Measurements from ENCODE around the gene NUP98.

Gene NUP98

DNA sequence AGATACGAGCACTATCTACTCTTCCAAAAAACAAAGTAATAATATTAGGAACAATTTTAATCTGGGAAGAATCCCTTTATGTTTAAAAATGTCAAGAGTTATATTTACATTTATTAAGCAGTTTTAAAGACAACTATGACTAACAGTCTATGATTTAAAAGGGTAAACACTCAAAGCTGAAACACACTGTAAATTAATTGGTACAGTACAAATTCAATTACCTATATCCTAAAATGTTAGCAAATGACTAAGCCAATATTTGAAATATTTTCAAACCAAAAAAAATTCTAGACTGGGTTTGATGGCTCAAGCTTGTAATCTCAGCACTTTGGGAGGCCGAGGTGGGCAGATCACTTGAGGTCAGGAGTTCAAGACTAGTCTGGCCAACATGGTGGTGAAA, 90.2 kb downstream of the NUP98 start:
- H3K4me3 ChIP-seq (ENCODE audit: low read depth, low read length): no peak overlapping the region
- no peak for DNase-seq (ENCODE audit: low read depth)
- TF ChIP-seq, protein P1, sequence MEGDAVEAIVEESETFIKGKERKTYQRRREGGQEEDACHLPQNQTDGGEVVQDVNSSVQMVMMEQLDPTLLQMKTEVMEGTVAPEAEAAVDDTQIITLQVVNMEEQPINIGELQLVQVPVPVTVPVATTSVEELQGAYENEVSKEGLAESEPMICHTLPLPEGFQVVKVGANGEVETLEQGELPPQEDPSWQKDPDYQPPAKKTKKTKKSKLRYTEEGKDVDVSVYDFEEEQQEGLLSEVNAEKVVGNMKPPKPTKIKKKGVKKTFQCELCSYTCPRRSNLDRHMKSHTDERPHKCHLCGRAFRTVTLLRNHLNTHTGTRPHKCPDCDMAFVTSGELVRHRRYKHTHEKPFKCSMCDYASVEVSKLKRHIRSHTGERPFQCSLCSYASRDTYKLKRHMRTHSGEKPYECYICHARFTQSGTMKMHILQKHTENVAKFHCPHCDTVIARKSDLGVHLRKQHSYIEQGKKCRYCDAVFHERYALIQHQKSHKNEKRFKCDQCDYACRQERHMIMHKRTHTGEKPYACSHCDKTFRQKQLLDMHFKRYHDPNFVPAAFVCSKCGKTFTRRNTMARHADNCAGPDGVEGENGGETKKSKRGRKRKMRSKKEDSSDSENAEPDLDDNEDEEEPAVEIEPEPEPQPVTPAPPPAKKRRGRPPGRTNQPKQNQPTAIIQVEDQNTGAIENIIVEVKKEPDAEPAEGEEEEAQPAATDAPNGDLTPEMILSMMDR (IDR thresholded peaks at IDR 0.05; ENCODE audit: control insufficient read depth, extremely low read depth, insufficient read depth): no peak

DNA sequence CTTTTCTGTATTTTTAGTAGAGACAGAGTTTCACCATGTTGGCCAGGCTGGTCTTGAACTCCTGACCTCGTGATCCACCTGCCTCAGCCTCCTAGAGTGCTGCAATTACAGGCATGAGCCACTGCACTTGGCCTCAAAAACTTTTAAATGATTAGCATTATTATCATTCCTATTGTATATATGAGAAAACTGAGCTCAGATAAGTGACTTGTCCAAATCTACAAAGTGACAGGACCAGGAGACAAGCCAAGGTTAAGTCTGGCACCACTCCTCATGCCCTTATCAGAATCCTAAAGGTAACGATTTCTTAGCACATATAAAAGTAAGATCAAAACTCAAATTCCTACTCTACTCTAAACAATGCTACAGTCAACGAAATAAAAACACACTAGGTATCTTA, 94.0 kb downstream of the NUP98 start:
- no peak for DNase-seq (ENCODE audit: low read depth)
- no peak overlapping the region for H3K4me3 ChIP-seq (ENCODE audit: low read depth, low read length)
- TF ChIP-seq, protein P1 (IDR thresholded peaks at IDR 0.05; ENCODE audit: control insufficient read depth, extremely low read depth, insufficient read depth): no peak

DNA sequence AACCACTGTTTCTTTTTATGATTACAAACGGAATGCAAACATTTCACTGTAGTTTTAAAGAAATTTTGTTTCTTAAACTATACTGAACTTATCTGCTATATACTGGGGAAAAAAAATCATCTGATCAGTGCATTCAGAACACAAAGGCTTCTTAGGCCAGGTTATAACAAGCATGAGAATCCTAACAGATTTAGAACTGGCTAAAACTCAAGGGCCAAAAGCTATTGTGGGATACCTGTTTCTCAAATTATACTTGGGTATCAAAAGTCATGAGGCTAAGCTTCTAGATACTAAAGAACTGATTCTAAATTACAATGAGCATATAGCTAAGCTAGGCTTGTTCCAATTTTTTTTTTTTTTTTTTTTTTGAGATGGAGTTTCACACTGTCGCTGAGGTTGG, 96.4 kb downstream of the NUP98 start:
- TF ChIP-seq, protein P1 (IDR thresholded peaks at IDR 0.05; ENCODE audit: control insufficient read depth, extremely low read depth, insufficient read depth): no peak
- no peak overlapping the region for H3K4me3 ChIP-seq (ENCODE audit: low read depth, low read length)

DNA sequence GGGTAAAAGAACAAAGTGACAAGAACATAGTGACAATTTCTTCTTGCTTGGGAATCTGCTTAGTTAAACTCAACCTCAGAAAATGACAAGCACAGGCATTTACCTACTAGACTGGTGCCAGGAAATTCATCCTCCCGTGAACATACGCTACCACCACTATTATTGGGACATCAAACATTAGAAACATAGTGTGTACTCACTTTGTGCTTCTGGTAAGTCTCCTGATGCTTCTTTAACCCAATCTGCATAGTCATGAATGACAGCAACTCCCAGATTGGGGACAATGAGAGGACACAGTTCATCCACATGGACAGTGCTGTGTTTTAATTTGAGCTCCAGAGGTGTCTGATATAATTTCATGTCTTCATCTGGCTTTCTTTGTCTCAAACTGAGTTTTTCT, 96.9 kb downstream of the NUP98 start:
- no peak for DNase-seq (ENCODE audit: low read depth)
- TF ChIP-seq, protein P1 (IDR thresholded peaks at IDR 0.05; ENCODE audit: control insufficient read depth, extremely low read depth, insufficient read depth): no peak

More for the DNA sequence above, 96.4 kb downstream of the NUP98 start:
- no peak for DNase-seq (ENCODE audit: low read depth)

DNA sequence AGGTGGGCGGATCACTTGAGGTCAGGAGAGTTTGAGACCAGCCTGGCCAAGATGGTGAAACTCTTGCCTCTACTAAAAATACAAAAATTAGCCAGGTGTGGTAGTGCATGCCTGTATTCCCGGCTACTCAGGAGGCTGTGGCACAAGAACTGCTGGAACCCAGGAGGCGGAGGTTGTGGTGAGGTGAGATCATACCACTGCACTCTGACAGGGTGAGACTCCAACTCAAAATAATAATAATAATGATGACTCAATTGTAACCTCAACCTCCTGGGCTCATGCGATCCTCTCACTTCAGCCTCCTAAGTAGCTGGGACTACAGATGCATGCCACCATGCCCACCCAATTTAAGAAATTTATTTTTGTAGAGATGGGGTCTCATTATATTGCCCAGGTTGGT, 110.6 kb downstream of the NUP98 start:
- TF ChIP-seq, protein P1 (IDR thresholded peaks at IDR 0.05; ENCODE audit: control insufficient read depth, extremely low read depth, insufficient read depth): no peak
- no peak for DNase-seq (ENCODE audit: low read depth)

More for the DNA sequence above, 96.9 kb downstream of the NUP98 start:
- H3K4me3 ChIP-seq (ENCODE audit: low read depth, low read length): no peak overlapping the region

DNA sequence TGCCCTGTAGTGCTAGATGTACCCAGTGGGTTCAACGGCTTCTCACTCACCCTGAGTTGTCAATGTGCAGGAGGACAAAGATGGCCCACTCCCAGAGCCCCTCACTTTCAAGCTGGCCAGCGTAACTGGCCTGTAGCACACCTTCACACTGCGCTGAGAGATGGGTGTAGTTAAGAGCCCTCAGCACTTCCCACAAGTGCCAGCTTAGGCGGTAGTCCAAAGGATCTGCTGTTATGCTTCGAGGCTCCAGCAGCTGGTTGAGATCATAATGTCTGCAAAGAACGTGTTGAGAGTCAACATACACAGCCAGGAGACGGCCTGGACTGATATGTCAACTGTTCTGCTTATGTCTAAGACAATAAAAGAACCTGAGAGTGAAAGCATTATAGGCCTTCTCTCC, 111.4 kb downstream of the NUP98 start:
- H3K4me3 ChIP-seq (ENCODE audit: low read depth, low read length): no peak overlapping the region
- TF ChIP-seq, protein P1 (IDR thresholded peaks at IDR 0.05; ENCODE audit: control insufficient read depth, extremely low read depth, insufficient read depth): no peak
- no peak for DNase-seq (ENCODE audit: low read depth)

More for the DNA sequence above, 110.6 kb downstream of the NUP98 start:
- H3K4me3 ChIP-seq (ENCODE audit: low read depth, low read length): no peak overlapping the region

DNA sequence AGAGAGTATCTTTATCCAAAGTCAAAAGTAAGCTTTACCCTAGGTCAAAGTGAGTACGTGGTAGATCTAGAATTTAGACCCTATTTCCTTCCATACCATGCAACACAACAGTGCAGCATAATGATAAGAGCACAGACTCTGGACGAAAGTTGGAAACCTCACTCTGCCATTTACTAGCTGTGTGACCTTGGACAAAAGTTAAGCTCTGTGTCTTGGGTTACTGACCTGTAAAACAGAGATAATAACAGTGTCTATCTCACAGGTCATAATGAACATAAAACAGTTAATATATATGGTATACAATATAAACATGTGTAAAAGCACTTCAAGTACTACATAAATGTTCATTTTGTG, 112.6 kb downstream of the NUP98 start:
- no peak for DNase-seq (ENCODE audit: low read depth)
- TF ChIP-seq, protein P1 (IDR thresholded peaks at IDR 0.05; ENCODE audit: control insufficient read depth, extremely low read depth, insufficient read depth): no peak
- H3K4me3 ChIP-seq (ENCODE audit: low read depth, low read length): no peak overlapping the region
